HPDE6-E6E7 (cell line): Measurements from ENCODE around the gene CDH13.

Experiments used
- DNase-seq: peaks from one replicate; pipeline ENCODE4 v3.0.0; 2011; ENCODE audit warnings: missing footprints; ENCODE audit errors: extremely low spot score

Gene CDH13

GRCh38 chr16:83660282-83660681 is 1033.5 kb downstream of the CDH13 start:
- DNase-seq = no peak

GRCh38 chr16:83661656-83662055 is 1034.9 kb downstream of the CDH13 start:
- DNase-seq = no peak

GRCh38 chr16:83666449-83666848 is 1039.7 kb downstream of the CDH13 start:
- DNase-seq = no peak

DNA sequence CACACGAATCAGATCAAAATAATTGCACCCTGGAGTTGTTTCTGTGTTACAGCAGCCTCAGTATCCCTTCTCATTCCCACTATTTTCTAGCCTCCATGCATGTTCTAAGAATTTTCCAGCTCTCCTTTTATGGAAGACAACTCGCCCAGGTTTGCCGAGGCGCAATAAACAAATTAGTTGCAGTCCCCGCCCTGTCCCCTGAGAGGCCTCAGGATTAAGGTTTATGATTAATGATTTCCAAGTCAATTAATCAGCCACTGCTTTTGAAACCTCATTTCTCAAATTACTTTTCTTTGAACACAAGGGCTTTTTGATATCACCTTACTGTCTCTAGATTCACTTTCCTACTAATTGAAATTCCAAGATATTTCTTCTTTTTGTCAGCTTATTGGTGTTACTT is 1042.7 kb downstream of the CDH13 start:
- DNase-seq = no peak

- no peak for DNase-seq
These were observed 1048.3 kb downstream of the CDH13 start for GRCh38 chr16:83674931-83675535.

GRCh38 chr16:83676086-83676485 is 1049.3 kb downstream of the CDH13 start:
- DNase-seq = no peak

DNA sequence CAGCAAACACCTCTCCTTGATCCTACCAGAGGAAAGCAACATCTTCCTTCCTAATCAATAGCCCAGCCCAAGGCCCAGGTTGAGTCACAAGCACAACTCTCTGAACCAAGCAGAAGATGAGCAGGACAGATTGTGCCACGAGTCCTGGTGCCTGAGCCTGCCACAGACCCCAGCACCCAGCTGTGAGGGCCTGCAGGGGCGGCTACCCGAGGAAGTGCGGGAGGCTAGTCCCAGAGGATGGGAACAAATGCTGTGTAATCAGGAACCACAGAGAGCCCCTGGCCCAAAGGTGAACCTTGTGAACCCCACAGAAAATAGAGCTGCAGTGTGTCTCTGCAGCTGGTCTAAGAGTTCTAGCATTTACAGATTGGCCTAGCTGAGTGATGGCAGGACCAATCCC is 1054.2 kb downstream of the CDH13 start:
- no peak for DNase-seq

DNA sequence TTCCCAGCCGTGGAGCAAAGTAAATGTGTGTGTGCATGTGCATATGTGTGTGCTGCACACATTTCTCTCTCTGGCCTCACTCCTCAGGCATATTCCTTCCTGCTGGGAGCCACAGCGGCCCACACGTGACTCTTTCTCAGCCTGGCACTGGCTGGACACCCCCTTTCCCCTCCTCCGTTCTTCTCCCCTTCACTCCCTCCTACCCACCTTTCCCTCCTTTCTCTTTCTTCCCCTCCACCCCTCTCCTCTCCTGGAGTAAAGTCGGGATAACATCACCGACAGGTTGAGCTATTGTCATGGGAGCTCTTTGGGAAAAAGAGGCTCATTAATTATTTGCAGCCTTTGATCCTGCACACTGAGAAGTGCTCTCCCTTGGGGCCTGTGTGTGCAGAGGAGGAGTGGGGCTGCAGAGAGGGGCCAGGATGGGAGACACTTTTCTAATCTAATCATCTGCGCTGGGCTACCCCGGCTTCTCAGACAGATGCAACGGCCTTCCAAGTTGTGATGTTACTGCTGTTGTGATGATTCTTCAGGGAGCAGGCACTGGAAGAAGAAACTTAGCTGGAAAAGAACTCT is 1054.7 kb downstream of the CDH13 start:
- DNase-seq = no peak

GRCh38 chr16:83682116-83682867 is 1055.5 kb downstream of the CDH13 start:
- DNase-seq = no peak

DNA sequence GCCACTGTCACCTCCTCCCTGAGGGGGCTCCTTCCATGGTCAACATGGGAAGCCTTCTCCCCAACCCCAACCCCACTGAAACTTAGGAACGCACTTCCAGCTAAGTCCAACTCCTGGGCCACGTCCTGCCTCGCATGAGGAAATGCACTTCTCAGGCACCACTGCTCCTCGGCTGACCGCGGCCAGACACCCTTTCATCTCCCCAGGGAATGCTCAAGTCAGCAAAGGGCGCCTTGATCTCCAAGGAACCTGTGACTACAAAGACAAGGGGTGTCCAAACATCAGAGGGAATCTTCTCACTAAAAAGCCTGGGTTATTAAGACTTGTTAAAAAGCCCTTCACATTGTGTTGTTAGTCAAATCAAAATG is 1056.1 kb downstream of the CDH13 start:
- no peak for DNase-seq

- DNase-seq = no peak
These were observed 1058.9 kb downstream of the CDH13 start for GRCh38 chr16:83685615-83686165.

GRCh38 chr16:83686726-83687125 is 1060.0 kb downstream of the CDH13 start:
- DNase-seq = no peak

DNA sequence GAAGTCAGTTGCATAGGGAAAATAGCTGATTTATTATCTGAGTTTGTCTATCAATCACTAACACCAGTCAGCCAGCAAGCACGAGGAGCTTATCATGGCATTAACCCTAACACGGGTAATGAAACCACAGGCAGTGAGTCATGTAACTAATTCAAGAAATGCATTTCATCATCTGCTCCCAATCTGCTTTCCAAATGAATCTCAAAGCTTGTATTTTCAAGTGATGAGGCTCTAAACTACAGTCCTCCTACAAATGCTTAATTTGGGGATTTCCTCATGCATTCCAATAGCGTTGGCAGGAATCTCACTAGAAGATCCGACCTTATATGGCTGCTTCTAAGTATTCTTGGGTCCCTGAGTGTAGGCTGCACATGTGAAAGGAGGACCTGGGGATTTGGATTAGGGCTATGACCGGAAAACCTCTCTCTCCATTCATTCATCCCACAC is 1062.6 kb downstream of the CDH13 start:
- DNase-seq = peak; percentile 23

DNA sequence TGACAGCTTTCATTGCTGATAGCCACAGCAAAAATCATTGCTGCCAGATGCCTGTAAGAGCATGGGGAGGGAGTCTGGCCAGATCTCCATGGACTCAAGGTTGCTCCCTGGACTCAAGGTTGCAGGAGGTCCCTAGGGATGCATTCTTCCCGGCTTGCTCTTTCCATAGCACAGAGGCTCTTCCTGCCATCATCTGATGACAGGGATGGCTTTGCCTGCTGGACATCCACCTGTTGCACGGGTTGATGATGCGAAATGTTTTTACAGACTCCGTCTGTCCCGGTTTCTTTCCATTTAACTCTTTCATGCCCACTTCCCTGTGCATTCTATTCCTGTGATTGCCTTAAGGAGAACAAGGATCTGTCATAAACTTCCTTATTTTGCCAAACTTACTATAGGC is 1065.5 kb downstream of the CDH13 start:
- no peak for DNase-seq

DNA sequence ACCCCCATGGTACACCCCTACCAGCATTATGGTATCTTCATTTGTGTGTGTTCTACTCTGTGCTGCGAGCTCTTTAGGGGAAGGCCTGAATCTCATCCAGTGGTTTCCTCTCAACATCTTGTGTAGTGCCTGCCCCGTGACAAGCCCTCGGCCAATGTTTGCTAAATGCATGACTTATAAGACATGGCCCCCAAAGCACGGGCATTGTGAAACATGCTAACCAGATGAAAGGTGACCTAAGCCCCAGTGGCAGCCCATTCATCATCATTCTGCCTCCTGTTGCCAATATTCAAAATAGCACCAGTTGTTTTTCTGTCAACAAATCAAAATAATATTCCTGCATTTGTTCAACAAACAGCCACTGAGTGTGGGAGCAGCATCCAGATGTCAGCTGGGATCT is 1072.2 kb downstream of the CDH13 start:
- DNase-seq = no peak

GRCh38 chr16:83699817-83700216 is 1073.0 kb downstream of the CDH13 start:
- no peak for DNase-seq

DNA sequence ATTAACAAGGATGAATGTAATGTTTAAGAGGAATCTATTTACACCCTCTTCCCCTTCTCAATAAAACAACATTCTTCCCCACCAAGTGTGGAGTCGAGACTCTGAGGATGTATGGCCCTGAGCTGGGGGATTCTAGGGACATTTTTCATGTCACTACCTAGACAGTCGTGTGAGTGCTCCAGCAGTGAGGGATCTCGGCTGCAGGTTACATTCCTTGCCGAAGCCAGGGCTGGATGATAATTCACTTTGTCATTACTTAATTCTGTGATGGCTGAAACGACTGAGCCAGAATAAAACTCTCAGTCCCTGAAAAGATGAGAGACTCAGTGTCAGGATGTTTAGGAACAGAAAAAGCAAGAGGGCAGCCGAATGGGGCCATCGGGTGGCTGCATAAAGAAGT is 1074.1 kb downstream of the CDH13 start:
- no peak for DNase-seq

GRCh38 chr16:83701494-83701893 is 1074.7 kb downstream of the CDH13 start:
- no peak for DNase-seq

- DNase-seq = no peak
These were observed 1077.9 kb downstream of the CDH13 start for GRCh38 chr16:83704656-83705055.

DNA sequence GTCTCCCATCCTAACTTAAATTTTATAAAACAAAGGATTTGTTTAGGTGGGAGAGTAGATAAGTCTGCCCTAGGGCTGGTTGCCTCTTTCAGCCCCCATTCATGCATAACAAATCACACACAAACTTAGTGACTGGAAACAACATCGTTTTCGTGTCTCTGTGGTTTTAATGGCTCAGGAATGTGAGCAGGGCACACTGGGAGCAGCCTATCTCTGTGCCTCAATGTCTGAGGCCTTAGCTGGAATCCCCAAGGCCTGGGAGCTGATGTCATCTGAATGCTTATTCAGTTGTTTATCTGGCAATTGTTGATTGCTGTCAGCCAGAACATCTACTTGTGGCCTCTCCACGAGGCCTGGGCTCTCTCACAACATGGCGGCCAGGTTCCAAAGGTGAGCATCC is 1079.1 kb downstream of the CDH13 start:
- no peak for DNase-seq

DNA sequence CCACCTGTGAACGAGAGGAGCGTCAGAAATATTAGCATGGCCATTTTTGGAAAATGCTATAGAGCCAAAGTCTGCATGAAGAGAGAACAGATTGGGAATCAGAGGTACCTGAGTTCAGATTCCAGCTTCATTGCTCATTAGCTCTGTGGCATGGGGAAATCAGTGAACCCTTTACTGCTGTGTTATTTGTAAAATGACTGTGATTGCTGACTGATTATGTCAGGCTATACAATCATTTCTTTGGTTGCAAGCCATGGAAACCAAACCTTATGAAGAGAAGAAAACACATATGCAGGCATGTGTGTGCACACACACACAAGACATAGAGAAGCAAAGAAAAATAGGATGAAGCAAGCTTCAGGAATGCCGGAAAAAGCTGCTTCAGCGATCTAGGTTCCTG is 1079.6 kb downstream of the CDH13 start:
- DNase-seq = no peak

DNA sequence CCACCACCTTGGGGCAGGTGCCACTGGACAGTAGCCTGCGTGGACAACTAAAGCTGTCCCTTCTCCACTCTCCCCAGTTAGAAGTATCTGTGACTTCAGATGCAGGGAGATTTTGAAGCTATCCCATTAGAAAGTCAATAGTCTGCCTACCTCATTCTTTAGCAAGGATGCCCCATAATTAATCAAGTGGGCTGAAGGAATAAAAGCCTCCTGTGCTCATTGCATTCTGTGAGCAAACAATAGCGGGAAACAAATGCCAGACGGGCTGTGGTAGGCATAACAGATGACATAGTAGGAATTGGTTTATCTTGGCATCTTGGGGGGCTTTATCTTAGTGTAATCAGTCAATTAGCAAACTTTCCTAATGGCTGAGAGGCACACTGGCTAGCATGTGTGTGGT is 1084.3 kb downstream of the CDH13 start:
- no peak for DNase-seq

- no peak for DNase-seq
These were observed 1086.8 kb downstream of the CDH13 start for GRCh38 chr16:83713597-83713996.
